Liver (tissue), 3 donors: ENCODE measurements around the gene ZNF219.

ENCODE experiments used
- EGR1 ChIP-seq, 2 donors: IDR thresholded peaks; 2 replicates each; pipeline ENCODE4 v1.6.1; 2016 to 2018; ENCODE audit warnings: antibody characterized with exemption in 2 of 2, low read depth in 2 of 2
- FOXA1 ChIP-seq: IDR thresholded peaks from 2 replicates; pipeline ENCODE4 v1.6.1; 2016; ENCODE audit warnings: antibody characterized with exemption
- RAD21 ChIP-seq, 2 donors: IDR thresholded peaks; 2 replicates each; pipeline ENCODE4 v1.6.1; 2016; ENCODE audit warnings: antibody characterized with exemption in 2 of 2, mild to moderate bottlenecking in 2 of 2
- YY1 ChIP-seq: IDR thresholded peaks from 2 replicates; pipeline ENCODE4 v1.6.1; 2016; ENCODE audit warnings: antibody characterized with exemption, mild to moderate bottlenecking
- ZBTB33 ChIP-seq: IDR thresholded peaks from 2 replicates; pipeline ENCODE4 v1.6.1; 2016; ENCODE audit warnings: antibody characterized with exemption
- TF ChIP-seq, protein P1 (sequence below): fragments of 150-350 bp; IDR thresholded peaks from 2 replicates; pipeline ENCODE4 v1.5.1; 2017; ENCODE audit warnings: improper control_type of control experiment, low read depth, low read length; ENCODE audit not compliant: missing input control
- TF ChIP-seq, protein P2 (sequence below): IDR thresholded peaks from 2 replicates; pipeline ENCODE4 v1.6.1; 2016; ENCODE audit warnings: antibody characterized with exemption, mild to moderate bottlenecking
- donor health status: healthy.
- donor health status: healthy.

- TF ChIP-seq, protein P1, sequence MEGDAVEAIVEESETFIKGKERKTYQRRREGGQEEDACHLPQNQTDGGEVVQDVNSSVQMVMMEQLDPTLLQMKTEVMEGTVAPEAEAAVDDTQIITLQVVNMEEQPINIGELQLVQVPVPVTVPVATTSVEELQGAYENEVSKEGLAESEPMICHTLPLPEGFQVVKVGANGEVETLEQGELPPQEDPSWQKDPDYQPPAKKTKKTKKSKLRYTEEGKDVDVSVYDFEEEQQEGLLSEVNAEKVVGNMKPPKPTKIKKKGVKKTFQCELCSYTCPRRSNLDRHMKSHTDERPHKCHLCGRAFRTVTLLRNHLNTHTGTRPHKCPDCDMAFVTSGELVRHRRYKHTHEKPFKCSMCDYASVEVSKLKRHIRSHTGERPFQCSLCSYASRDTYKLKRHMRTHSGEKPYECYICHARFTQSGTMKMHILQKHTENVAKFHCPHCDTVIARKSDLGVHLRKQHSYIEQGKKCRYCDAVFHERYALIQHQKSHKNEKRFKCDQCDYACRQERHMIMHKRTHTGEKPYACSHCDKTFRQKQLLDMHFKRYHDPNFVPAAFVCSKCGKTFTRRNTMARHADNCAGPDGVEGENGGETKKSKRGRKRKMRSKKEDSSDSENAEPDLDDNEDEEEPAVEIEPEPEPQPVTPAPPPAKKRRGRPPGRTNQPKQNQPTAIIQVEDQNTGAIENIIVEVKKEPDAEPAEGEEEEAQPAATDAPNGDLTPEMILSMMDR, result no peak
- TF ChIP-seq, protein P2, sequence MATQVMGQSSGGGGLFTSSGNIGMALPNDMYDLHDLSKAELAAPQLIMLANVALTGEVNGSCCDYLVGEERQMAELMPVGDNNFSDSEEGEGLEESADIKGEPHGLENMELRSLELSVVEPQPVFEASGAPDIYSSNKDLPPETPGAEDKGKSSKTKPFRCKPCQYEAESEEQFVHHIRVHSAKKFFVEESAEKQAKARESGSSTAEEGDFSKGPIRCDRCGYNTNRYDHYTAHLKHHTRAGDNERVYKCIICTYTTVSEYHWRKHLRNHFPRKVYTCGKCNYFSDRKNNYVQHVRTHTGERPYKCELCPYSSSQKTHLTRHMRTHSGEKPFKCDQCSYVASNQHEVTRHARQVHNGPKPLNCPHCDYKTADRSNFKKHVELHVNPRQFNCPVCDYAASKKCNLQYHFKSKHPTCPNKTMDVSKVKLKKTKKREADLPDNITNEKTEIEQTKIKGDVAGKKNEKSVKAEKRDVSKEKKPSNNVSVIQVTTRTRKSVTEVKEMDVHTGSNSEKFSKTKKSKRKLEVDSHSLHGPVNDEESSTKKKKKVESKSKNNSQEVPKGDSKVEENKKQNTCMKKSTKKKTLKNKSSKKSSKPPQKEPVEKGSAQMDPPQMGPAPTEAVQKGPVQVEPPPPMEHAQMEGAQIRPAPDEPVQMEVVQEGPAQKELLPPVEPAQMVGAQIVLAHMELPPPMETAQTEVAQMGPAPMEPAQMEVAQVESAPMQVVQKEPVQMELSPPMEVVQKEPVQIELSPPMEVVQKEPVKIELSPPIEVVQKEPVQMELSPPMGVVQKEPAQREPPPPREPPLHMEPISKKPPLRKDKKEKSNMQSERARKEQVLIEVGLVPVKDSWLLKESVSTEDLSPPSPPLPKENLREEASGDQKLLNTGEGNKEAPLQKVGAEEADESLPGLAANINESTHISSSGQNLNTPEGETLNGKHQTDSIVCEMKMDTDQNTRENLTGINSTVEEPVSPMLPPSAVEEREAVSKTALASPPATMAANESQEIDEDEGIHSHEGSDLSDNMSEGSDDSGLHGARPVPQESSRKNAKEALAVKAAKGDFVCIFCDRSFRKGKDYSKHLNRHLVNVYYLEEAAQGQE, result no peak
- no peak for TF ChIP-seq ZBTB33
- no peak for TF ChIP-seq FOXA1
- TF ChIP-seq RAD21 (IDR thresholded peaks at IDR 0.05), result no peak
- no peak for TF ChIP-seq YY1
- no peak for TF ChIP-seq EGR1 (IDR thresholded peaks at IDR 0.05; ENCODE audit: low read depth in 2 of 2)
These were observed 14.9 kb upstream of the ZNF219 start for GRCh38 chr14:21113369-21113768.
